Naive thymus-derived CD8-positive, alpha-beta T cell (primary cell): ENCODE measurements around the gene PRDX1. TPM values are rescaled to one million over a fixed set of nuclear protein-coding genes. Genes with fewer than 3 reads are reported as not detected.
A peak's percentile ranks its signal among the peaks of the same experiment; 100 is the strongest.
"Not testable (repeated sequence)": the region's sequence is repeated elsewhere in the genome, so short reads cannot be mapped to it uniquely, and the experiment has no call there.

ENCODE experiments used
- ATAC-seq, 2 donors: fragments of 150-1000 bp; cut with Tn5 transposase in 1 of 2; sonication (Bioruptor Pico), chemical (Tn5 transposase) in 1 of 2; 1 replicate in 1 of 2; 2 replicates in 1 of 2; pipeline ENCODE4 v1.10.0; 2021; ENCODE audit warnings: mild to moderate bottlenecking in 2 of 2, moderate library complexity in 2 of 2
- POLR2A ChIA-PET: fragments of 350-600 bp; sonication (Branson Sonifier 250); formaldehyde crosslinking; loops from one replicate; lab custom pipeline; 2021; ENCODE audit warnings: antibody characterized with exemption; lab: Charles Lee
- DNase-seq, 10 donors: peaks; one replicate each; pipeline versions ENCODE4 v3.0.0 to v3.0.0-alpha.2; 2020 to 2022
- H3K27ac Mint-ChIP-seq, 10 donors: one replicate each; pipeline ENCODE4 v1.8.0; 2020 to 2022; ENCODE audit warnings: mild to moderate bottlenecking in 10 of 10, mixed read lengths in 10 of 10, moderate library complexity in 4 of 10, inconsistent platforms in 1 of 10
- H3K27me3 Mint-ChIP-seq, 5 donors: one replicate each; pipeline ENCODE4 v1.8.0; 2021 to 2022; ENCODE audit warnings: mixed read lengths in 5 of 5
- H3K36me3 Mint-ChIP-seq, 3 donors: one replicate each; pipeline ENCODE4 v1.8.0; 2020 to 2022; ENCODE audit warnings: mixed read lengths in 3 of 3, mild to moderate bottlenecking in 2 of 3, inconsistent platforms in 1 of 3
- H3K4me1 Mint-ChIP-seq, 4 donors: one replicate each; pipeline ENCODE4 v1.8.0; 2021 to 2022; ENCODE audit warnings: mixed read lengths in 4 of 4
- H3K4me3 Mint-ChIP-seq, 10 donors: one replicate each; pipeline ENCODE4 v1.8.0; 2020 to 2022; ENCODE audit warnings: mild to moderate bottlenecking in 10 of 10, mixed read lengths in 10 of 10, moderate library complexity in 6 of 10, inconsistent platforms in 1 of 10
- H3K9me3 Mint-ChIP-seq, 9 donors: one replicate each; pipeline ENCODE4 v1.8.0; 2020 to 2022; ENCODE audit warnings: mixed read lengths in 9 of 9, mild to moderate bottlenecking in 3 of 9, inconsistent platforms in 1 of 9, moderate library complexity in 1 of 9
- polyA plus RNA-seq, 3 donors: library from polyadenylated mRNA; unstranded; fragments of 300-500 nt; fragmentation: Illumina TruSeq; gene quantifications; one replicate each; pipeline ENCODE4 v1.2.3, GENCODE V29; 2021
- total RNA-seq, 8 experiments: library from RNA in 2 of 8; stranded (reverse) in 2 of 8; gene quantifications; one replicate each; pipeline ENCODE4 v1.2.3 and lab custom pipeline; 2021 to 2026

PRDX1 gene
- total and polyA plus RNA-seq, 5 experiments from 2014 or later = 115 to 214 (median 174) TPM

DNA sequence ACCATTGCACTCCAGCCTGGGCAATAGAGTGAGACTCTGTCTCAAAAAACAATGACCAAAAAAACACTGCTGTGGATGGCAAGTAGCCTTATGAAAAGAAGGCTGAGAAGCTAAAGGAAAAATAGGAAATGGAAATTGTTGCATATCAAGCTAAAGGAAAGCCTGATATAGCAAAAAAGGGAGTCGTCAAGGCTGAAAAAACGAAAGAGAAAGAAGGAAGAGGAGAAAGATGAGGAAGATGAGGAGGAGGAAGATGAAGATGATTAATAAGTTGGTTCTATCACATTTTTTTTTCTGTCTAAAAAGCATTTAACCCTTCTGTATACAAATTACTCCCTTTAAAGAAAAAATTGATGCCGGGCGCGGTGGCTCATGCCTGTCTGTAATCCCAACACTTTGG lies 10.2 kb upstream of the PRDX1 start:
- peaks cover 0 to 2% (median under 1%) of the 10 kb centered on the region in 4 donors for H3K4me1 Mint-ChIP-seq
- POLR2A ChIA-PET = no interaction called here
- no peak overlapping the region for H3K4me3 Mint-ChIP-seq
- peak overlapping the region in 1 of 10 donors; percentile 41 for H3K27ac Mint-ChIP-seq
- no peak for DNase-seq
- peaks cover 0 to under 1% (median 0%) of the 10 kb centered on the region in 5 donors for H3K27me3 Mint-ChIP-seq
- ATAC-seq = no peak
- no peaks in the 10 kb centered on the region for H3K36me3 Mint-ChIP-seq
- H3K9me3 Mint-ChIP-seq = no peaks in the 10 kb centered on the region

DNA sequence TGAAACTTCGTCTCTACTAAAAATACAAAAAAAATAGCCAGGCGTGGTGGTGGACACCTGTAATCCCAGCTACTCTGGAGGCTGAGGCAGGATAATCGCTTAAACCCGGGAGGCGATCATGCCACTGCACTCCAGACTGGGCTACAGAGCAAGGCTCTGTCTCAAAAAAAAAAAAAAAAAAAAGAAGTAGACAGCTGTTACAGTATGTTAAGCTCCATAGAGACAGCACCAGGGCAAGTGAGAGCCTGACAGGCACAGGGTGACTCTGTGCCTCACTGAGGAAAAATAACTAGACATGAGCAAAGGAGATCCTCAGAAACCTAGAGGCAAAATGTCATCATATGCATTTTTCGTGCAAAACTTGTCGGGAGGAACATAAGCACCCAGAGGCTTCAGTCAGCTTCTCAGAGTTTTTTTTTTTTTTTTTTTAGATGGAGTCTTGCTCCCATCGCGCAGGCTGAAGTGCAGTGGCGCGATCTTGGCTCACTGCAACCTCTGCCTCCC lies 9.0 kb upstream of the PRDX1 start:
- Mint-ChIP-seq H3K36me3 (no peaks in the 10 kb centered on the region), H3K4me1 (peaks cover 0 to 2% (median under 1%) of the 10 kb centered on the region in 4 donors), H3K27ac (no peak overlapping the region), H3K9me3 (no peaks in the 10 kb centered on the region), H3K27me3 (no peaks in the 10 kb centered on the region), H3K4me3 (no peak overlapping the region)
- no peak for DNase-seq
- POLR2A ChIA-PET = interaction anchor here (0.7 to 1.4 kb wide), 3 partner anchors 11 to 149 kb away, joined by 3 to 5 read pairs (median 3); partner anchors contain the start of gene NASP
- no peak for ATAC-seq

DNA sequence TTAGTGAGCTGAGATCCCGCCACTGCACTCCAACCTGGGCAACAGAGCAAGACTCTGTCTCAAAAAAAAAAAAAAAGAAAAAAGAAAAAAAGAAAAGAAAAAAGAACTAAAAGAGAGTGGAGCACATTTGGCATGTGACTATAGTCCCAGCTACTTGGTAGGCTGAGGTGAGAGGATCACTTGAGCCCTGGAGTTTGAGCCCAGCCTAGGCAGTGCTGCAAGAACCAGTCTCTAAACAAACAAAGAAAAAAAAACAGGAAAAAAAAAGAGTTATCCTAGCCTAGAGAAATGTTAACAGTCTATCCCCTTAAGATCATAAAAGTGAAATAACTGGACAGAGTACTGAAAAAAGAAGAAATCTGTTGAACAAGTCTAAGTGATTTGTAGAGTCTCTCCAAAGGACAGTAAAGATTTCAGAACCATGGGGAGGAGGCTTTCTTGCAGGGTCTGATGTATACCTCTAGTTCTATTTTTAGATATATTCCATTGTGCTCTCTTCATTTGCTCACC lies 4.5 kb upstream of the PRDX1 start:
- Mint-ChIP-seq H3K27me3 (no peaks in the 10 kb centered on the region), H3K4me3 (no peak overlapping the region), H3K9me3 (no peaks in the 10 kb centered on the region), H3K4me1 (peaks cover 8 to 19% (median 9%) of the 10 kb centered on the region in 4 donors), H3K27ac (peak overlapping the region in 1 of 10 donors; percentile 4), H3K36me3 (no peaks in the 10 kb centered on the region)
- ATAC-seq (no peak), DNase-seq (no peak)
- POLR2A ChIA-PET = interaction anchor here (0.6 kb wide), 1 partner anchor 194 kb away, joined by 4 read pairs; no protein-coding TSS in a partner anchor

DNA sequence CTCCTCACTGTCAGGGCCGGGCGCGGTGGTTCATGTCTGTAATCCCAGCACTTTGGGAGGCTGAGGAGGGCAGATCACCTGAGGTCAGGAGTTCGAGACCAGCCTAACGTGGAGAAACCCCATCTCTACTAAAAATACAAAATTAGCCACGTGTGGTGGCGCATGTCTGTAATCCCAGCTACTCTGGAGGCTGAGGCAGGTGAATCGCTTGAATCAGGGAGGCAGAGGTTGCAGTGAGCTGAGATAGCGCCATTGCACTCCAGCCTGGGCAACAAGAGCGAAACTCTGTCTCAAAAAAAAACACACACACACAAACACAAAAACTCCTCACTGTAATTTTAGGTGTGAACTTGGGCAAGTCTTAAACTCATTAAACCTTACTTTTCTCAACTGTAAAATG lies 2.3 kb upstream of the PRDX1 start:
- POLR2A ChIA-PET = interaction anchor here (0.6 kb wide), 1 partner anchor 471 kb away, joined by 3 read pairs; no protein-coding TSS in a partner anchor
- peaks cover 13 to 29% (median 28%) of the 10 kb centered on the region in 4 donors for H3K4me1 Mint-ChIP-seq
- not testable (repeated sequence) for H3K4me3 Mint-ChIP-seq, ATAC-seq, DNase-seq, H3K9me3 Mint-ChIP-seq, H3K27ac Mint-ChIP-seq, H3K27me3 Mint-ChIP-seq, H3K36me3 Mint-ChIP-seq

DNA sequence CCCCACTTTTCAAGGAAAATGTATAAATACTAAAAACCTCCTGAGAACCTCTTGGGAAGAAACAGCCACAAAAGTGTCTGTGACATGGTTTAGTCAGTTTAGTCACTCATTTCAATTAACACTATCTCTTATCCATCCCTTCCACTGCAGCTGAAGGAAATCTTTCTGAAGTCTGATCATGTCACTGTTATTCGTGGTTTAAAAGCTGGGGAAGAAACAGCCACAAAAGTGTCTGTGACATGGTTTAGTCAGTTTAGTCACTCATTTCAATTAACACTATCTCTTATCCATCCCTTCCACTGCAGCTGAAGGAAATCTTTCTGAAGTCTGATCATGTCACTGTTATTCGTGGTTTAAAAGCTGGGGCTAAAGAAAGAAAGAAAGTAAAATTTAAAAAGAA lies 1.8 kb upstream of the PRDX1 start:
- not testable (repeated sequence) for H3K36me3 Mint-ChIP-seq, DNase-seq, H3K4me3 Mint-ChIP-seq, H3K9me3 Mint-ChIP-seq, ATAC-seq, H3K27me3 Mint-ChIP-seq
- POLR2A ChIA-PET = interaction anchor here (0.6 to 3.2 kb wide), 4 partner anchors 18 to 470 kb away, joined by 3 to 29 read pairs (median 8); partner anchors contain the start of gene TESK2
- peak overlapping the region in 2 of 10 donors; percentile 69 to 94 for H3K27ac Mint-ChIP-seq
- peaks cover 13 to 34% (median 33%) of the 10 kb centered on the region in 4 donors for H3K4me1 Mint-ChIP-seq

DNA sequence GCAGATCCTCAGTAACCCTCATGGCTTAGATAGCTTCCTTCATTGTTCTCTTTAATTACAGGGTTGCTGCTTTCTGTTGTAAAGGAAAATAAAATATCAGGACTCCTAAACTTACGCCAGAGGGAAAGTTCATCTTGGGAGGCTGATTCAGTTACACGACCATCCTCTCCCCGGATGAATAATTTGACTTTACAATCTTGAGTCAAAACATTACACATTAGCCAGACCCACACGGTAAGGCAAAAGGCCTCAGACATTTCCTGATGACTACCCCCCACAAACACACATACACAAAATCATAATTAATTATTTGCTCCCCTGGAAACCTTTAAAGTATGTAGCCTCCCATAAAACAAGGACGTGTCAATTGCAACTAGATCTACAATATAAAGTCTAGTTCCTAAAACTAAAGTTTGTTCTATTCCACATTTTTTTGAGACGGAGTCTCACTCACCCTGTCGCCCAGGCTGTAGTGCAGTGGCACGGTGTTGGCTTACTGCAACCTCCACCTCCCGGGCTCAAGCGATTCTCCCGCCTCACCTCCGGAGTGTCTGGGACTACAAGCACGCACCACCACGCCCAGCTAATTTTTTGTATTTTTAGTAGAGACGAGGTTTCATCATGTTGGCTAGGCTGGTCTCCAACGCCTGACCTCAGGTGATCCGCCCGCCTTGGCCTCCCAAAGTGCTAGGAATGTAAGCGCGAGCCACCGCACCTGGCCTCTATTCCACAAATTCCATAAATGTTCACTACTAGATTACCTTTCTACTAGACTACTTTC lies 830 bp upstream of the PRDX1 start:
- ATAC-seq (no peak), DNase-seq (no peak)
- Mint-ChIP-seq H3K36me3 (peaks cover 0 to 13% (median 0%) of the 10 kb centered on the region in 3 donors), H3K27me3 (no peaks in the 10 kb centered on the region), H3K27ac (peak overlapping the region; percentile 88 to 96 (median 92)), H3K9me3 (no peaks in the 10 kb centered on the region), H3K4me3 (peak overlapping the region; percentile 88 to 97 (median 95)), H3K4me1 (peaks cover 13 to 36% (median 34%) of the 10 kb centered on the region in 4 donors)
- POLR2A ChIA-PET = interaction anchor here (0.6 to 3.2 kb wide), 21 partner anchors 10 to 747 kb away, joined by 3 to 44 read pairs (median 9); partner anchors contain the start of genes AKR1A1, CCDC163, GPBP1L1 and MMACHC

DNA sequence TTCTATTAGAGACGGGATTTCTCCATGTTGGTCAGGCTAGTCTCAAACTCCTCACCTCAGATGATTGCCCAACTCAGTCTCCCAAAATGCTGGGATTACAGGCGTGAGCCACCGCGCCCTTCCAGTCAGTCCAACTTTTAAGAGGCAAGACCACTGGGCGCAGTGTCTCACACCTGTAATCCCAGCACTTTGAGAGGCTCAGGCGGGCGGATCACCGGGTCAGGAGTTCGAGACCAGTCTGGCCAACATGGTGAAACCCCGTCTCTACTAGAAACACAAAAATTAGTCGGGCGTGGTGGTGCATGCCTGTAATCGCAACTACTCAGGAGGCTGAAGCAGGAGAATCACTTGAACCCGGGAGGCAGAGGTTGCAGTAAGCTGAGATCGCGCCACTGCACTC lies 1.9 kb downstream of the PRDX1 start:
- Mint-ChIP-seq H3K4me3 (peak overlapping the region; percentile 88 to 97 (median 95)), H3K4me1 (peaks cover 13 to 40% (median 34%) of the 10 kb centered on the region in 4 donors), H3K36me3 (peaks cover 0 to 41% (median 8%) of the 10 kb centered on the region in 3 donors), H3K27ac (peak overlapping the region in 6 of 10 donors; percentile 58 to 95 (median 76))
- not testable (repeated sequence) for ATAC-seq, DNase-seq, H3K27me3 Mint-ChIP-seq, H3K9me3 Mint-ChIP-seq
- POLR2A ChIA-PET = interaction anchor here (1.2 to 3.2 kb wide), 4 partner anchors 17 to 64 kb away, joined by 3 to 44 read pairs (median 26); partner anchors contain the start of genes AKR1A1, NASP and TESK2

DNA sequence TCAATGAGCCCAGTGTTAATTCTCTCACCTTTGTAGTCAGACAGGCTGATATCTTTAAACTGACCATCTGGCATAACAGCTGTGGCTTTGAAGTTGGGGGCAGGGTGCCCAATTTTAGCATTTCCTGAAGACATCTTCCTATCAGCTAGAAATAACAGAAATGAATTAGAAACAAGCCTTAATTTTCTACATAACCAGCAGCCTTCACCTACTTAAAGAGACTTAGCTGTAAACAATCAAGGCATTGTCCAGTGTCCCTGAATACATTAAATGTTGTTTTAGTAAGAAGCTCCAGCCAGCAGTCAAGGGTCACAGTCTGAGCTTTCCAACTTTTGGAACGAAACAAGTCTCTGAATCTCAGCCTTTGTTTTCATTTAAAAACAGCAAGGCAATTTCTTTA lies 2.8 kb downstream of the PRDX1 start:
- DNase-seq (no peak), ATAC-seq (no peak)
- no peaks in the 10 kb centered on the region for H3K27me3 Mint-ChIP-seq

DNA sequence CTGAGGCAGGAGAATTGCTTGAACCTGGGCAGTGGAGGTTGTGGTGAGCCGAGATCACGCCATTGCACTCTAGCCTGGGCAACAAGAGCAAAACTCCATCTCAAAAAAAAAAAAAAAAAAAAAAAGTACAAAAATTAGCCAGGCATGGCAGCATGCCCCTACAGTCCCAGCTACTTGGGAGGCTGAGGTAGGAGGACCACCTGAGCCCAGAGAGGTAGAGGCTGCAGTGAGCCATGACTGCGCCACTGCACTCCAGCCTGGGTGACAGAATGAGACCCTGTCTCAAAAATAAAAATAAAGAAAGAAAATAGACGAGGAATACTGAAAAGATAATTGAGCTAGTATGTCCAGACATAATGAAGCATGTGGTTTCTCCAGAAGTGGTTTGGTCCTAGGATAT lies 3.3 kb downstream of the PRDX1 start:
- Mint-ChIP-seq H3K27ac (peak overlapping the region in 4 of 10 donors; percentile 4 to 47 (median 30)), H3K4me3 (peak overlapping the region in 1 of 10 donors; percentile 93), H3K4me1 (peaks cover 15 to 40% (median 34%) of the 10 kb centered on the region in 4 donors), H3K36me3 (peaks cover 0 to 55% (median 8%) of the 10 kb centered on the region in 3 donors)
- not testable (repeated sequence) for ATAC-seq, H3K9me3 Mint-ChIP-seq, DNase-seq, H3K27me3 Mint-ChIP-seq
- POLR2A ChIA-PET = interaction anchor here (1.2 to 1.8 kb wide), 3 partner anchors 18 to 65 kb away, joined by 3 to 6 read pairs (median 5); partner anchors contain the start of genes CCDC163, MMACHC, NASP and TESK2

More for the DNA sequence above, 2.8 kb downstream of the PRDX1 start:
- H3K36me3 Mint-ChIP-seq = peaks cover 0 to 49% (median 8%) of the 10 kb centered on the region in 3 donors
- peak overlapping the region in 7 of 10 donors; percentile 2 to 85 (median 40) for H3K27ac Mint-ChIP-seq
- H3K4me3 Mint-ChIP-seq = peak overlapping the region in 9 of 10 donors; percentile 47 to 96 (median 71)
- POLR2A ChIA-PET = interaction anchor here (0.6 to 1.6 kb wide), 3 partner anchors 19 to 168 kb away, joined by 3 to 5 read pairs (median 4); partner anchors contain the start of genes CCDC163, MMACHC and TESK2
- peaks cover 15 to 40% (median 34%) of the 10 kb centered on the region in 4 donors for H3K4me1 Mint-ChIP-seq
- no peaks in the 10 kb centered on the region for H3K9me3 Mint-ChIP-seq

DNA sequence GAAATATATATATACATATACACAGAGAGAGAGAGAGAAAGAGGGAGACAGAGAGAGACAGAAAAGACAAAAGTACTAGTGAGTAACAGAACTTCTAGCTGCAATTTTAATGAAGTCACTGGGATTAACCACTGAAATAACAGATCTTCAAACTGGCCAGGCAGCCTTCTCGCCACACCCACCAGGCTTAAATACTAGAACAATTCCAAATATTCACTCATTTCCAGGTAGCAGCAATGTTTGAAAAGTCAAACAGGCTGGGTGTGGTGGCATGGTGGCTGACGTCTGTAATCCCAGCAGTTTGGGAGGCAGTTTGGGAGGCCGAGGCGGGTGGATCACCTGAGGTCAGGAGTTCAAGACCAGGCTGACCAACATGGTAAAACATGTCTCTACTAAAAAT lies 5.2 kb downstream of the PRDX1 start:
- Mint-ChIP-seq H3K27me3 (no peaks in the 10 kb centered on the region), H3K4me3 (peak overlapping the region in 1 of 10 donors; percentile 14), H3K9me3 (no peaks in the 10 kb centered on the region), H3K36me3 (peaks cover 0 to 66% (median 8%) of the 10 kb centered on the region in 3 donors), H3K4me1 (peaks cover 7 to 30% (median 22%) of the 10 kb centered on the region in 4 donors), H3K27ac (peak overlapping the region in 3 of 10 donors; percentile 15 to 47 (median 17))
- POLR2A ChIA-PET = interaction anchor here (1.8 kb wide), 1 partner anchor 67 kb away, joined by 6 read pairs; the partner anchor contains the start of gene NASP
- no peak for DNase-seq
- no peak for ATAC-seq

DNA sequence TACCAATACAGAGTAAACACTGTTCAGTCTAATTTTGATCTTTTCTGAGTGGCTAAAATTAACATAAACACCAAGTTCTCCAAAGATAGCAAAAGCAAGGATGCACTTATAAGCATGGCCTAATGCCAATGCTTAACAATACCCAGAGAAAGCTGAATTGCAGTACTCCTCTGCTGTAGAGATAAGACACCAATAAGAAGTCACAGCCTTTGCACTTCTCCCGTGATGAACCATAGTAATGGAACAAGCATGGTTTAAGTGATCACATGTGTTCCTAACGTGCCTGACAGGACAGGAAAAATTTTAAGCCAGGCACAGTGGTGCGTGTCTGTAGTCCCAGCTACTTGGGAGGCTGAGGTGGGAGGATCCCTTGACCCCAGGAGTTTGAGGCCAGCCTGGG lies 5.6 kb downstream of the PRDX1 start:
- ATAC-seq (no peak), DNase-seq (no peak)
- Mint-ChIP-seq H3K27ac (peak overlapping the region in 7 of 10 donors; percentile 15 to 91 (median 47)), H3K9me3 (no peaks in the 10 kb centered on the region), H3K27me3 (no peaks in the 10 kb centered on the region), H3K36me3 (peaks cover 0 to 70% (median 8%) of the 10 kb centered on the region in 3 donors), H3K4me3 (no peak overlapping the region), H3K4me1 (peaks cover 5 to 28% (median 19%) of the 10 kb centered on the region in 4 donors)
- POLR2A ChIA-PET = no interaction called here
